LNCaP clone FGC (cell line): ENCODE measurements around the gene CLSTN2.

Experiments used
- DNase-seq: peaks from one replicate; pipeline ENCODE4 v3.0.0-alpha.2; 2011; ENCODE audit warnings: low read depth
- H3K4me3 ChIP-seq: 2 replicates; pipeline ENCODE4 v1.5.1; 2011; ENCODE audit warnings: mild to moderate bottlenecking, low read depth, low read length, control low read depth
- TF ChIP-seq, protein P1 (sequence below): IDR thresholded peaks from 2 replicates; pipeline ENCODE4 v1.5.1; 2012; ENCODE audit warnings: mild to moderate bottlenecking; ENCODE audit not compliant: control insufficient read depth, insufficient read depth; ENCODE audit errors: extremely low read depth

Gene CLSTN2

GRCh38 chr3:140387244-140387643 is 452.3 kb downstream of the CLSTN2 start:
- TF ChIP-seq, protein P1, sequence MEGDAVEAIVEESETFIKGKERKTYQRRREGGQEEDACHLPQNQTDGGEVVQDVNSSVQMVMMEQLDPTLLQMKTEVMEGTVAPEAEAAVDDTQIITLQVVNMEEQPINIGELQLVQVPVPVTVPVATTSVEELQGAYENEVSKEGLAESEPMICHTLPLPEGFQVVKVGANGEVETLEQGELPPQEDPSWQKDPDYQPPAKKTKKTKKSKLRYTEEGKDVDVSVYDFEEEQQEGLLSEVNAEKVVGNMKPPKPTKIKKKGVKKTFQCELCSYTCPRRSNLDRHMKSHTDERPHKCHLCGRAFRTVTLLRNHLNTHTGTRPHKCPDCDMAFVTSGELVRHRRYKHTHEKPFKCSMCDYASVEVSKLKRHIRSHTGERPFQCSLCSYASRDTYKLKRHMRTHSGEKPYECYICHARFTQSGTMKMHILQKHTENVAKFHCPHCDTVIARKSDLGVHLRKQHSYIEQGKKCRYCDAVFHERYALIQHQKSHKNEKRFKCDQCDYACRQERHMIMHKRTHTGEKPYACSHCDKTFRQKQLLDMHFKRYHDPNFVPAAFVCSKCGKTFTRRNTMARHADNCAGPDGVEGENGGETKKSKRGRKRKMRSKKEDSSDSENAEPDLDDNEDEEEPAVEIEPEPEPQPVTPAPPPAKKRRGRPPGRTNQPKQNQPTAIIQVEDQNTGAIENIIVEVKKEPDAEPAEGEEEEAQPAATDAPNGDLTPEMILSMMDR, result no peak
- no peak overlapping the region for H3K4me3 ChIP-seq
- peak; percentile 44 for DNase-seq

DNA sequence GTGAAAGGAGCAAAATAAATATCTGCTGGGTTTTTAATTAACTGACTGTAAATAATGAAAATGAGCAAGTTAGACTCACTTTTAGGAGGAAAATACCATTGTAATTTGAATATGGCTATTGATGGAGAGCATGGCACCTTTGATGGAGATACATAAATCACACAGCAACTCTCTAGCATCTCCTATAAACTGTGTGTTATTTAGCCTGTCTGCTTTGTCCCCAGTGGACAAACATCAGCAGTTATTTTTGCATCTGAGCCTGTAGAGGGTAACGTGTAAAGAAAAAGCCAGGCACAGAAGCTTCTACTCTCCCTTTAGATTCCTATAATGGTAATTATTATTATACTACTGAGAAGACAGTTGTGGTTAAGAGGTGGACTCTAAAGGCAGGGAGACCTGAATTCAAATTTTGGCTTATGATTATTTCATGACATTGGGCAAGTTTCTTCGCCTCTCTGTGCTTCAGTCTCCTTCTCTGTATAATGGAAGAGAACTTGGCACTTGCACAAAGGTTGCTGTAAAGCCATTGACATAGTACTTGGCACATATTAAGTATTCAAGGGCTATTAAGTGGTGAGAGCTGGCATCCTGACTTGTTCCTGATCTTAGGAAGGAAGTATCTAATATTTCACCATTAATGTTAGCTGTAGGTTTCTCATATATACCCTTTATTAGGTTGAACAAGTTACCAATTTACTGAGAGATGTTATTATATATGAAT is 453.4 kb downstream of the CLSTN2 start:
- TF ChIP-seq, protein P1, result no peak
- H3K4me3 ChIP-seq, result no peak overlapping the region
- DNase-seq, result peak; percentile 32

DNA sequence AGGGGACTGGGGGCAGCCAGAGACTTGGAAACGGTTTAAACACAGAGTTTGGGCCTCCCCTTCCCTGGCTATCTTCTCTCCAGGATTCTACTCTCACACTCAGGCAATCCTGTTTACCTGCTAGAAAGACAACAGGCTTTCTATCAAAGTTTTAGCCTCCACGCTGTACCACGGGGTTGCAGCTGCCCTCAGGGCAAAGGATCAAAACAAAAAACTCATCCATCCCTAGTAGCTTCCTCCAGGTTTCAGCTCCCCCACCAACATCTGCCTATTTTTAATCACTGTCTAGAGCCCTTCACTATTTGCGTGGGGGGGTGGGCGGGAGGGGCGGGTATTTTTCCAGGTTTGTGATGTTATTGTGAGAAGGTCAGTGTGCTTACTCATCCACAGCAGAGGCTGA is 456.1 kb downstream of the CLSTN2 start:
- TF ChIP-seq, protein P1, result no peak
- no peak overlapping the region for H3K4me3 ChIP-seq
- DNase-seq, result no peak

DNA sequence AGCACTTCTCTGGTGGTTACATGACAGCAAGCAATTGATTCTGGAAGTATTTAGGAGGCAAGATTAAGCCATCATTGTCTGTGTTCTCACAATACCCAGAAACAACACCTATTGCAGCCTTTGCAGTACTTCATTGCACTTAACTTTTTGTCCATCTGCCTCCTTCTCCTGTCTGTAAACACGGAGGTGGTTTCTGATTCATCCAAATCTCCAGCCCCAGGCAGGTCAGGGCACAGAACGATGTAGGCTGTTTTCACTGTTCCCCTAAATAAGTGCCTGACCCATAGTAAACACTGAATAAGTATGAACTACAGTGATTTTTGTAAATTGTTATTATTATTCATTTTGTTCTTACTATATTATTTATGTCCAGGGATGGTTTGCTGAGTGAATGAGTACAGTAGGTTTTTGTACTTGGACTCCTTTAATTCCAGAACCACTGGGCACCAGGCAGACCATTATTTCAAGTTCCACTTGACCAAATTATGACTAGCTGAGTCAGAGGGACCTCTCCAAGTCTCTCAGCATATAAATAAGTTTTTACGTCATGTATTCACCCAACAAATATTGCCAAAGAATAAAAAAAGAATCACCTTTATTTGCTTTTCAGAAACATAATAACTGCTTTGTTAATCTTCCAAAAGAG is 459.6 kb downstream of the CLSTN2 start:
- no peak for DNase-seq
- no peak overlapping the region for H3K4me3 ChIP-seq
- TF ChIP-seq, protein P1, result no peak

DNA sequence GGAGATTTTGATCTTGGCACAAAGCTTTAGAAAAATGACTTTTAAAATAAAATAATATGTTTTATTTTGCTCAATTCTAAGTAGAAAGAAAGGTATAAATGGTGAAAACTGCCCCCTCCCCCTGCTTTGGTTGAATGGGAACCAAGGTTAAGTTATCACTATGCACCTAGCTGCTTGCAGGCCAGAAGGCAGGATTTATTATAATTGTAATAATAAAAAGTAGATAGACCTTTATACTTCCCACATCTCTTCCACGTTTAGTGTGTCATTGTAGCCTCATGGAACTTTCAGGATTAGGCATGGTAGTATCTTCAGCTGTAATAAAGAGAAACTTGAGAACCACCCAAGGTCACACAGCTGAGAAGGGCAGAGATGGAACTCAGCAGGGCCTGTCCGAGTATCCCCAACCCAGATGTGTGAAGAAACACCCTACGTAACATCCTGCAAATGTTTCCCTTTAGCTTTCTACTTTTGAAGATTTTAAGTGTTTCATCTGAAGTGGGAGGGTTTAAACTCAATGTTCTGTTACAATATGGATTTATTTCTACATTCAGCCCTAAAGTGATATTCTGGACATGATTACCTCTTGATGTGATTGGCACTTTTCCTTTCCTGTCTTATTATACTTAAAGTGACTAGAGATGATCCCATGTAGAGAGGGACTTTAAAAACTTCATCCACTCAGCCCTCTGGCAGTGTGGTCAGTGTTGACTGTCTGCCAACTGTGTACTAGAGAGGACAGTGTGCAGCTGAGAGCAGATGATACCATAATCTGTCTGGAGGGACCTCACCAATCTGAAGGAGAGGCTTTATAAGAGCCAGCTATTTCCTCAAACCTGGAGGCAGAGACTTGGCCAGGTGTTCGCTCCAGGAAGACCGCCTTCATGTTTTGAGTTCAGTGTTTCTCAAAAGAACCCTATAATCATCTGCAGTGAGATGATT is 460.4 kb downstream of the CLSTN2 start:
- DNase-seq, result no peak
- TF ChIP-seq, protein P1, result no peak
- H3K4me3 ChIP-seq, result no peak overlapping the region

- no peak overlapping the region for H3K4me3 ChIP-seq
- TF ChIP-seq, protein P1, result no peak
- no peak for DNase-seq
Observed at GRCh38 chr3:140396110-140396509, 461.1 kb downstream of the CLSTN2 start.
